Measurements from ENCODE around the gene HOXA13.

The HOXA13 gene

DNA sequence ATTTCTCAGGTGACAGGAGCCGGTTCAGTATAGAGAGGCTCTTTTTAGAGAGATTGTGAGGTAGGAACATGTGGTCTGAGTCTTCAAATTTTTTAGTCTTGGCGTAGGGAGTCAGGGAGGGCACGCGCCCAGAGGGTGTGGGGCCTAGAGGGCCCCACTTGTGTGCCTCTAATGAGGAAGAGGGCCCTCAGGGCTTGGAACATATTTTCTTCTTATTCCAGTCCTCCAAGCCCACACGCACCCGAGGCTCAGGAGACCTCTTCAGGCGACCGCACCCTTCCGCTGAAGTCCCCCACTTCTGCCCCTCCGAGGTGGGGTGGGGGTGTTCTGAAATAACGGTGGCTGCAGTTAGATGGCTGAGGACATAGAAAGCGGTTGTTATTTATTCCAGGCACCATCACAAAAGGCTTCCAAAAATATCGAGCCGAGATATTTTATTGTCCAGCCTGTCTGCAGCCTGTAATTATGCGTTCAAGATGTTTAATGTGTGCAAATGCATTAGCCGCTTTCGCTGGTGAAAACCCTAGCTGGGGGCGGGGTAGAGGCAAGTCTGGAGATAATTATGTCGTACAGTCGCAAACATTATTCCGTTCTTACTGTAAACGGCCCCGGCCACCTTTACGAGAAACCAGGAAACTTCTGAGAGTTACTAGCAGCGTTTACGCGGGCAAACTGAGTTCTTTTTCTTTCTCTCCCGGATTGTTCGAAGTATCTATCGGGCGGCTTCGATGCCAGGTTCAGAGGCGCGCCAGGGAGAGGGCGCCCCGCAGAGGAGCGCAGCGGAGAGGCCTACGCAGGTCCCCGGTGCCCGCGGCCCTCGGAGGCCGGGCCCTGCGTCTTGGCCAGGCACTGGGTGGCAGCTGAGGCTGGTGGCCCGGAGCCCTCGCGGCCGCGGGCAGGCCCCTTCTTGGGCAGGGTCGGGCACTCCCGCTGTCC lies 12.9 kb upstream of the HOXA13 start:
- no peak for DNase-seq
- in situ Hi-C loops (cut with HindIII; ENCODE audit: low pct_ligation_motif_present, low pct_unique_long_range_greater_than_20kb, low sequenced_read_pairs), result loop anchor here (25.0 kb wide), 1 partner anchor 375 kb away; no protein-coding TSS in a partner anchor

DNA sequence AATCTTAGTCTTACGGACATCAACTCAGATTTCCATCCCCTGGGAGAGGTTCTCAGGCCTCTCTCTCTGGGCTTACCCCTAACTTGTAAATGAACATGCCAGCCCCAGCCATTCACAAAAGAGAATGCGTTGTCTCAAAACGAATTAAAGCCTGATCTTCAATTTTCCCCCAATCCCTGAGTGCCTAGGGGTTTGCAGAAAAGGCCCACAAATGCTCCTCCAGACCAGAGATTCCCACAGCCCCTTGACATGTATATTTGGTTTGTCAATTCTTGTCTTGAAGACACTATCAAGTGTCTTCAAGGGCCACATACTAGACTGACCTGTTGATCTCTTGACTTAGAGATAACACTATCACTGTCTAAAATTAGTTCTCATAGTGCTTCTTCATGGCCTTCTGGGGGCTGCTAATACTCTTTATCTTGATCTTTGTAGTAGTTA lies 11.9 kb upstream of the HOXA13 start:
- DNase-seq, result no peak
- in situ Hi-C loops (cut with HindIII; ENCODE audit: low pct_ligation_motif_present, low pct_unique_long_range_greater_than_20kb, low sequenced_read_pairs), result loop anchor here (25.0 kb wide), 1 partner anchor 376 kb away; no protein-coding TSS in a partner anchor

- DNase-seq, result no peak
- in situ Hi-C loops (cut with HindIII; ENCODE audit: low pct_ligation_motif_present, low pct_unique_long_range_greater_than_20kb, low sequenced_read_pairs), result loop anchor here (25.0 kb wide), 1 partner anchor 376 kb away; no protein-coding TSS in a partner anchor
Measured at GRCh38 chr7:27211084-27211446, 11.2 kb upstream of the HOXA13 start.

DNA sequence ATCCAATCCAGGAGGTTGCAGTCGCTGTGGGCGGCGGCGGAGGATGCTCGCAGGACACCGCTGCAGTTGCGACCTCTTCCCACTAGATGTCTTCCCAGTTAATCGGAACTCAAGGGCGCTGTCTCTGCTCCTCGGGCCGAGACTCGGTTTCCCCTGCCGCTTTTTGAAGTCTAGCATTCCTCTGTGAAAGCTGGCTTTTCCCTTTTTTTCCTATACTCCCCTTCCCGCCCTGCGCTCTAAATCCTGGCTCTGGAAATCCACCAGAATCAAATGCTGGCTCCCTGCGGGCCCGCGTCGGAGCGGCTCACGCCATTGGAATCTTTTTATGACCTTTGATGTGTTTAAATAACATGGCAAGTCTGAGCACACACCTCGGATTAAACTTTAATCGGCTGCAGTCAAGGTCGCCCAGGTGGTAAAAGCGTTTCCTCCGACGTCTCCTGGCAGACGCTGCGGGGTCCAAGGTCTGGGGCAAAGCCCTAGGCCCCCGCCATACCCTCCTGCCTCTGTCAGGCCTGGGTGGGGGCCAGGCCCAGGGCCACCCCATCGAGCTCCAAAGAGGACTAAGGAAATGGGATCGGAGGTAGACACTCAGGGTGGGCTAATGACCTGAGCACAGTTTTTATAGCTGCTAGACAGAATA lies 10.7 kb upstream of the HOXA13 start:
- DNase-seq, result peak; percentile 71
- in situ Hi-C loops (cut with HindIII; ENCODE audit: low pct_ligation_motif_present, low pct_unique_long_range_greater_than_20kb, low sequenced_read_pairs), result loop anchor here (25.0 kb wide), 1 partner anchor 377 kb away; no protein-coding TSS in a partner anchor

DNA sequence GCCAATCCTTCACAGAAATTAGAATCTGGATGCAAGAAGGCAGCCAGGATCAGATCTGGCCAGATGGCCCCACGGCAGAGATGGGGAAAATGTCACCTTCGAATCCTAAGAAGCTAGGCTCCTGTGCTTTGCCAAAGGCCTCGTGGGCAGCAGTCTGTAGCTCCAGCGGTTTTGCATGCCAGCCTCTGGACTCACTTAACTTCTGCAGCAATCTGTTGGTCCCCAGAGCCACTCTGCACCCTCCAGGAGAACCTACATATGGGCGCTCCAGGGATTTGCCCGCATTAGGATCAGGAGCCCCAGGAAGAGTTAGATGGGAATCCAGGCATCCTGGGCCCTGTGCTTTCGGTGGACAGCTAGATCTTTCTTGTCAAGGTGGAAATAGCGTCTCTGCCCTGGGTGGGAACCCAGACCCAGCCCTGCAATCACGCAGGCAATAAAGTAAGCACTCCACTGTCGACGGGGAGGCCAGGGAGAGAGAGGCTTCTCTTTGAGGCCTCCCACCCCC lies 10.1 kb upstream of the HOXA13 start:
- DNase-seq, result no peak
- in situ Hi-C loops (cut with HindIII; ENCODE audit: low pct_ligation_motif_present, low pct_unique_long_range_greater_than_20kb, low sequenced_read_pairs), result loop anchor here (25.0 kb wide), 1 partner anchor 377 kb away; no protein-coding TSS in a partner anchor

DNA sequence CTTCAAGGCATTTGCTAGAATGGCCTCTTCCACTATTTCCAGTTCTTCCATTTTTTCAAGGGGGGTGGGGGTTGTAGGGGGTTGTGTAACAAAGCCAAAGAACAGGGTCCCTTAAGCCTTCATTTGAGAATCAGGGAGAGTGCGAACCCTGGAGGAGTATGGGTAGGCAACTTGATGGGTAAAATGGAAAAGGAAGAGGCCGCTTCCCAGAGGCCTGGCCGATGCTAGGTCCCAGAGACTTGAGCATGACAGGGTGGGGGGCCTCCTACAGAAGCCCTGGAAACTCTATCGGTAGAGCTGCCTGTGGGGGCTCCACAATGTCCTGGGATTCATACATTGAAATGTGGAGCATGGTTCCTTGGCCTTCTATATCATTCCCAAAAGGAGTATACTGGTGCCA lies 9.1 kb upstream of the HOXA13 start:
- in situ Hi-C loops (cut with HindIII; ENCODE audit: low pct_ligation_motif_present, low pct_unique_long_range_greater_than_20kb, low sequenced_read_pairs), result loop anchor here (25.0 kb wide), 1 partner anchor 378 kb away; no protein-coding TSS in a partner anchor
- DNase-seq, result no peak

DNA sequence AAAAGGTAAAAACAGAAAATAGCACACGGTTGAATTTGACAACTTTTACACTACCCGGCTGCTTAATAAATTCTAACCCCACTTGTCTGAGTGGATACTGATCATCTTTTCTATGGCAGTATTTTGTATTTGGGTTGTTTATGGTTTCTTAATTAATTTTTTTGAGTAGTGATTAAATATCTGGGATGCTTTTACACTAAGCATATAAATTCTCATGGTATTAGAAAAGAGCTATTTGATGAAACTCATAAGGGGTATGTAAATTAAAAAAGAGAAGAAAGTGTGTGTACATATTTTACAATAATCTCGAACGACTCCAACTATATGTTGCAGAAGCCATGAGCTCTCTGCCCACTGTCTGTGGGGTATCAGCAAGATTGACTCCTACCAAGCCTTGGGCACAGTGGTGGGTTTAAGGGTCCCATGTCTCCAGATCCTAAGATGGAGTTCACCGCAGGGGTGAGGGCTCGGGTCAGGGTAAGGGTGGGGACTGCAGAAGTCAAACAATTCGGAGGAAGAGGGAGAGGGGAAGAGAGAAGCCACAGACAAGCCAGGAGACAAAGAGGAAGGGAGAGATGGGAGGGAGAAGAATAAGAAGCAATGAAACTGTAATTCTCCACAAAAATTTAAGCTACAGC lies 7.6 kb upstream of the HOXA13 start:
- in situ Hi-C loops (cut with HindIII; ENCODE audit: low pct_ligation_motif_present, low pct_unique_long_range_greater_than_20kb, low sequenced_read_pairs), result loop anchor here (25.0 kb wide), 1 partner anchor 380 kb away; no protein-coding TSS in a partner anchor
- no peak for DNase-seq

DNA sequence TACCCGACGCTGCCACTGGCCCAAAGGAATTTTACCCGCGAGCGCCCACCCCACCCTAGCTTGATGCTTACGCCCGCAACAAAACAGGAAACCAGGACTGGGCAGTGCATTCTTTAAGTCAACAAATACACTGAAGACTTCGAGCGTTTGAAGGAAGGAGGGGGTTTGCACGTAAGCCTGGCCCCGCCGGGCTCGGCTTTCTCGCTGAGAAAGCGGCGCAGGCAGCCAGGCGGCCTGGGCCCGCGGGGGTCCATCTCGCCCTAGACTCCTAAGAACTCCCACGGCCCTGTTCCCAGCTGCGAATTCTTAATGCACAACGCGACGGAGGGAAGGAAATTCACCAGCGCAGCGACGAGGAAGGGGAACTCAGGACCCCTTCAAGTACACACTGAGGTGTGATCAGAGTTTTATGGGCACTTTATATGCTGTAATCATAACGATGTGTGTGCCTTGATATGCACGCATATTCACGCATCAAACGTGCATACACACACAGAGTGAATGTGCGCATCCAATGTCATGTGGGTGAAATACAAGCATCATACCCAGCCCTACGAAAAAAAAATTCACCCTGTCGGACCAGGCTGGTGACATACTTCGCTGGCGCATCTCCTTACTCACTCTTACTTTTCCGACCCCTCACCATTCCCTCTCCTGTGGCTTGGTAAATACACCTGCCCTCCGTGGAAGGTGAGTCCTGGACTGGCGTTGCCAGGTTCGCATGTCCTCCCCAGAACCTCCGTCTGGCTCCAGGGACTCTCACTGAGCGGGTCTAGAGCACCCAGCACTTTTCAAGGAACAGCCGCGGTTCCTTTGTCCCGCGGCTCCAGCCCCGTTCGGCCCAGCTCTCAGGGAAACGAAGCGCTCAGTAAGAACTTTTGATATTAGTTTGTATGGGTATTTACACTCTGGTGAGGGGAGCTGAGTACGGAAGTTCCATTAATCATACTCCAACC lies 5.7 kb upstream of the HOXA13 start:
- in situ Hi-C loops (cut with HindIII; ENCODE audit: low pct_ligation_motif_present, low pct_unique_long_range_greater_than_20kb, low sequenced_read_pairs), result loop anchor here (25.0 kb wide), 1 partner anchor 382 kb away; no protein-coding TSS in a partner anchor
- no peak for DNase-seq

- peak; percentile 27 for DNase-seq
- in situ Hi-C loops (cut with HindIII; ENCODE audit: low pct_ligation_motif_present, low pct_unique_long_range_greater_than_20kb, low sequenced_read_pairs), result loop anchor here (25.0 kb wide), 1 partner anchor 382 kb away; no protein-coding TSS in a partner anchor
Measured at GRCh38 chr7:27204851-27205322, 5.0 kb upstream of the HOXA13 start.

DNA sequence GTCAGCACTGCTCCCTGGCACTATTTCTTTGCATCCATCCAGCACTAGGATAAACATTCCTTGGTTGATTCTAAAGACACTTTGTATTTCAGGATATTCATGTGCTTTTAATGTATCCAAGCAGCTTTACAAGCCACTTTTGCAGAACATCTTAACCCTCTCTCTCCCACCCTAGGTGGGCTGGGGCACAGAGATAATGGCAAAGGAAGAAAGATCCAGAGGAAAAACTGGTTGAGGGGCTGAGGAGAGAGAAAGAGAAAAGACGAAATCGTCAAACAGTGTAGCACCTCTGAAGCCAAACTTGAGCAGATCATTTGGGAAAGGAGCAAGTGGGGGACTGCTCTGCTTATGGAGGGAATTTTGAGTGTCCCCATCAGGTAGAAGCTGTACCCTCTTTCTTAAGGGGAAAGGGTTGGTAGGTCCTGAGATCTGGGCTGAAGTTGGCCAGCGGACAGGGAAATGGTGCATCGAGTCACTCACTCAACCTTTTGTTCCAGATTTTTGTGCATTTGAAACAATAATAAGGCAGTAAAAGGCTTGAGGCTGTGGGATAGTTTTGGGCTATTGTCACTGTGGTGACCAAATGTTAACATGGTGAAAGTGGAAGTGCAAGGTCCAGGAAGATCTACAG lies 4.2 kb upstream of the HOXA13 start:
- no peak for DNase-seq
- in situ Hi-C loops (cut with HindIII; ENCODE audit: low pct_ligation_motif_present, low pct_unique_long_range_greater_than_20kb, low sequenced_read_pairs), result loop anchor here (25.0 kb wide), 1 partner anchor 383 kb away; no protein-coding TSS in a partner anchor

GRCh38 chr7:27203365-27203953 lies 3.6 kb upstream of the HOXA13 start:
- in situ Hi-C loops (cut with HindIII; ENCODE audit: low pct_ligation_motif_present, low pct_unique_long_range_greater_than_20kb, low sequenced_read_pairs), result loop anchor here (25.0 kb wide), 1 partner anchor 384 kb away; no protein-coding TSS in a partner anchor
- DNase-seq, result no peak

DNA sequence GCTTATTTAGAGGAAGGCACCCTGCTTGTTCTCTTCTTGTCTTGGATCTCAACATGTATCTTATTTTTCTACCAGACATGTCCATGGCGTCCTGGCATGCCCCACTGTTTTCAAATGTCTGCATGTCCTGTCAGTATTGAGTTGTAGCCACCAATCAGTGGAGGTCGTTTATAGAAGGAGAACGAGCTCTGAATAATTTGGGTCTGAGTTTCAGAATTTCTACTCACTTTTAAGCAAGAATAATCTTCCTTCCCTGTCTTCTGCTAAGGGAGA lies 2.9 kb upstream of the HOXA13 start:
- DNase-seq, result no peak
- in situ Hi-C loops (cut with HindIII; ENCODE audit: low pct_ligation_motif_present, low pct_unique_long_range_greater_than_20kb, low sequenced_read_pairs), result loop anchor here (25.0 kb wide), 1 partner anchor 385 kb away; no protein-coding TSS in a partner anchor

GRCh38 chr7:27202018-27202861 lies 2.3 kb upstream of the HOXA13 start:
- no peak for DNase-seq
- in situ Hi-C loops (cut with HindIII; ENCODE audit: low pct_ligation_motif_present, low pct_unique_long_range_greater_than_20kb, low sequenced_read_pairs), result loop anchor here (25.0 kb wide), 1 partner anchor 385 kb away; no protein-coding TSS in a partner anchor

- DNase-seq, result no peak
- in situ Hi-C loops (cut with HindIII; ENCODE audit: low pct_ligation_motif_present, low pct_unique_long_range_greater_than_20kb, low sequenced_read_pairs), result loop anchor here (25.0 kb wide), 1 partner anchor 386 kb away; no protein-coding TSS in a partner anchor
Measured at GRCh38 chr7:27201580-27202017, 1.7 kb upstream of the HOXA13 start.

DNA sequence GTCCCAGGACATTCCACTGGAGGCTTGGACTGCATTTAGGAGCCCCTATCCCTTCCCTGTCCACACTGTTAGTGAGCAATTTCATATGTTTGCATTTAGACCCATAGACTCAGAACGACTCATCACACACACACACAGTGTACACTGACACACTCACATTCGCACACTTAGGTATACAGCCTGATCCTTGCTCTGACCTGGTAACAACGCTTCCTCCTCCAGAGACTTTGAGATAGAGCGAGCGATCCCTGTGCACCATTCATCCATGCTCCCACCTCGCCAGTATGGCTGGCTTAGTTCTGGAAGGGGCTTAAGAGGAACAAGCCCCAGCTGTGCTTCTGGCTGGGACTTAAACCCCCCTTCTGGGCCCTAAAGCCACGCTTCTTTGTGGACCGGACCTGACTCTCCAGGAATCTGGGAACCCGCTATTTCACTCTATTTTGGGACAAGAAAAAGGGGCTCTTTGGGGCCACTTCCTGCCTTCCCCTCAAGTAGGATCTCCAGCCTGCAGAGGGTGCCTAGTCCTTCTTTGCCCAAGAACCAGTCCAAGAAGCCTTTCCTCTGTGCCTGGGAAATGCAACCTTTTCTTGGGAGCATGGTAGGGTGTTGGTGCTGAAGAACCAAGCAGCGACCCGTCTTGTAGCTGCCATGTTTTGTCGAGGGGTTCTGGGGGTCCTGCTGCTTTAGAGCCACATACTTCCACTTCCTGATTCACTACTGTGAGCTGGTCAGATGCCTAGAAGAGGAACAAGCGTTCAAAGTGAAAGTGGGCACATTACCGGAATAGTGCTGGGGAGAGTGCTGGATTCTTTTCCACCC lies 1.1 kb upstream of the HOXA13 start:
- in situ Hi-C loops (cut with HindIII; ENCODE audit: low pct_ligation_motif_present, low pct_unique_long_range_greater_than_20kb, low sequenced_read_pairs), result loop anchor here (25.0 kb wide), 1 partner anchor 386 kb away; no protein-coding TSS in a partner anchor
- DNase-seq, result no peak

Data from ACHN (cell line).